BE2C (cell line): ENCODE data around the gene ZFAND6.

Source experiments
- DNase-seq: peaks from one replicate; pipeline ENCODE4 v3.0.0-alpha.2; 2020
- H3K27me3 ChIP-seq: fragments of 250-450 bp; sonication (Bioruptor Pico); 2 replicates; pipeline ENCODE4 v1.5.1; 2020; ENCODE audit warnings: mild to moderate bottlenecking
- H3K36me3 ChIP-seq: fragments of 250-450 bp; sonication (Bioruptor Pico); 2 replicates; pipeline ENCODE4 v1.5.1; 2020; ENCODE audit warnings: mild to moderate bottlenecking
- H3K4me1 ChIP-seq: fragments of 250-450 bp; sonication (Bioruptor Pico); 2 replicates; pipeline ENCODE4 v1.5.1; 2020
- H3K4me3 ChIP-seq: 2 replicates; pipeline ENCODE4 v1.5.1; 2011; ENCODE audit warnings: low read depth, low read length
- H3K9me3 ChIP-seq: fragments of 250-450 bp; sonication (Bioruptor Pico); 2 replicates; pipeline ENCODE4 v1.5.1; 2020
- CTCF ChIP-seq: IDR thresholded peaks from 2 replicates; pipeline ENCODE4 v1.5.1; 2012; ENCODE audit warnings: mild to moderate bottlenecking, low read depth, low read length

Gene ZFAND6

GRCh38 chr15:80162059-80162554 is 102.6 kb downstream of the ZFAND6 start:
- no peaks in the 10 kb centered on the region; the same call in 1 of the 2 replicates for H3K36me3 ChIP-seq
- H3K9me3 ChIP-seq = no peaks in the 10 kb centered on the region
- TF ChIP-seq CTCF = no peak
- no peaks in the 10 kb centered on the region for H3K27me3 ChIP-seq
- no peak overlapping the region for H3K4me3 ChIP-seq
- no peak for DNase-seq
- H3K4me1 ChIP-seq = no peaks in the 10 kb centered on the region

- DNase-seq = no peak
- Histone ChIP-seq H3K27me3 (no peaks in the 10 kb centered on the region), H3K9me3 (no peaks in the 10 kb centered on the region), H3K4me3 (no peak overlapping the region), H3K36me3 (no peaks in the 10 kb centered on the region; the same call in 1 of the 2 replicates), H3K4me1 (no peaks in the 10 kb centered on the region)
- TF ChIP-seq CTCF = no peak
Measured at GRCh38 chr15:80163217-80163616, 103.7 kb downstream of the ZFAND6 start.

- Histone ChIP-seq H3K36me3 (no peaks in the 10 kb centered on the region; the same call in 1 of the 2 replicates), H3K4me1 (no peaks in the 10 kb centered on the region), H3K4me3 (no peak overlapping the region), H3K9me3 (no peaks in the 10 kb centered on the region), H3K27me3 (no peaks in the 10 kb centered on the region)
- DNase-seq = no peak
- TF ChIP-seq CTCF = no peak
Measured at GRCh38 chr15:80163897-80164296, 104.4 kb downstream of the ZFAND6 start.

GRCh38 chr15:80167936-80168335 is 108.5 kb downstream of the ZFAND6 start:
- no peak for TF ChIP-seq CTCF
- no peaks in the 10 kb centered on the region for H3K4me1 ChIP-seq
- H3K27me3 ChIP-seq = no peaks in the 10 kb centered on the region
- H3K36me3 ChIP-seq = no peaks in the 10 kb centered on the region
- no peaks in the 10 kb centered on the region for H3K9me3 ChIP-seq
- DNase-seq = no peak
- no peak overlapping the region for H3K4me3 ChIP-seq

- no peak for DNase-seq
- no peak for TF ChIP-seq CTCF
- H3K36me3 ChIP-seq = no peaks in the 10 kb centered on the region
- no peak overlapping the region for H3K4me3 ChIP-seq
- H3K4me1 ChIP-seq = no peaks in the 10 kb centered on the region
- H3K9me3 ChIP-seq = no peaks in the 10 kb centered on the region
- no peaks in the 10 kb centered on the region for H3K27me3 ChIP-seq
Measured at GRCh38 chr15:80168421-80168820, 108.9 kb downstream of the ZFAND6 start.

- H3K4me1 ChIP-seq = peaks cover 2% of the 10 kb centered on the region; the same call in 1 of the 2 replicates
- no peak overlapping the region for H3K4me3 ChIP-seq
- DNase-seq = no peak
- TF ChIP-seq CTCF = no peak
- H3K36me3 ChIP-seq = no peaks in the 10 kb centered on the region
- no peaks in the 10 kb centered on the region for H3K27me3 ChIP-seq
- H3K9me3 ChIP-seq = no peaks in the 10 kb centered on the region
Measured at GRCh38 chr15:80169768-80170357, 110.4 kb downstream of the ZFAND6 start.
